B cell (primary cell): Measurements from ENCODE around the gene ARPIN. TPM values are rescaled to one million over a fixed set of nuclear protein-coding genes. Genes with fewer than 3 reads are reported as not detected.

Source experiments
- ATAC-seq: fragments of 200-7000 bp; cut with Tn5 transposase; one replicate; pipeline ENCODE4 v1.10.0; 2021; ENCODE audit warnings: low read depth, mild to moderate bottlenecking, moderate number of reproducible peaks, moderate library complexity
- CTCF ChIA-PET: fragments of 350-600 bp; sonication (Branson Sonifier 250); formaldehyde crosslinking; loops from one replicate; lab custom pipeline; 2021; ENCODE audit warnings: antibody characterized with exemption, inconsistent platforms; lab: Charles Lee
- POLR2A ChIA-PET: fragments of 350-600 bp; sonication (Branson Sonifier 250); formaldehyde crosslinking; loops from one replicate; lab custom pipeline; 2021; ENCODE audit warnings: antibody characterized with exemption; lab: Charles Lee
- DNase-seq: peaks from one replicate; pipeline ENCODE4 v3.0.0; 2013
- H2AFZ ChIP-seq: 2 replicates; pipeline ENCODE4 v1.6.1; 2012; ENCODE audit warnings: mild to moderate bottlenecking, low read depth, low read length; ENCODE audit not compliant: insufficient read depth, poor library complexity, severe bottlenecking
- H3K27ac ChIP-seq, 2 donors: 1 replicate in 1 of 2; 2 replicates in 1 of 2; pipeline ENCODE4 v1.5.1; 2012 to 2013; ENCODE audit warnings: low read length in 2 of 2, mild to moderate bottlenecking in 2 of 2, moderate library complexity in 1 of 2
- H3K27me3 ChIP-seq, 4 experiments: fragments of 200-600 bp in 1 of 4; sonication (generic) in 1 of 4; replicated peaks in 1 of 4; 1 replicate in 2 of 4; 2 replicates in 2 of 4; pipeline versions ENCODE4 v1.6.1 to v1.7.0; 2013 to 2016; ENCODE audit warnings: low read length in 3 of 4, mild to moderate bottlenecking in 2 of 4, mixed read lengths in 1 of 4, moderate library complexity in 1 of 4; ENCODE audit not compliant: insufficient read depth in 4 of 4, control insufficient read depth in 3 of 4; ENCODE audit errors: control extremely low read depth in 1 of 4
- H3K36me3 ChIP-seq, 2 experiments: replicated peaks in 1 of 2; 1 replicate in 1 of 2; 2 replicates in 1 of 2; pipeline versions ENCODE4 v1.6.1 to v1.7.1; 2013; ENCODE audit warnings: low read length in 1 of 2; ENCODE audit not compliant: insufficient read depth in 2 of 2, control insufficient read depth in 1 of 2; ENCODE audit errors: control extremely low read depth in 1 of 2, extremely low read depth in 1 of 2
- H3K4me1 ChIP-seq, 2 donors: fragments of 200-600 bp in 1 of 2; sonication (generic) in 1 of 2; 1 replicate in 1 of 2; 2 replicates in 1 of 2; pipeline versions ENCODE4 v1.5.1 to v1.6.1; 2013 to 2017; ENCODE audit warnings: low read length in 2 of 2; ENCODE audit not compliant: control insufficient read depth in 2 of 2, insufficient read depth in 2 of 2
- H3K4me2 ChIP-seq: replicated peaks from 2 replicates; pipeline ENCODE3; 2012; ENCODE audit warnings: mild to moderate bottlenecking, low read depth, low read length; ENCODE audit not compliant: poor library complexity, severe bottlenecking
- H3K4me3 ChIP-seq, 5 experiments: fragments of 200-600 bp in 1 of 5; sonication (generic) in 1 of 5; 1 replicate in 3 of 5; 2 replicates in 2 of 5; pipeline versions ENCODE4 v1.5.1 to v1.7.0; 2011 to 2016; ENCODE audit warnings: low read length in 4 of 5, mild to moderate bottlenecking in 4 of 5, low read depth in 2 of 5, control low read depth in 1 of 5, moderate library complexity in 1 of 5; ENCODE audit not compliant: insufficient read depth in 1 of 5; ENCODE audit errors: control extremely low read depth in 1 of 5, extremely low read depth in 1 of 5
- H3K79me2 ChIP-seq: fragments of 200-600 bp; sonication (generic); one replicate; pipeline ENCODE4 v1.6.0; 2016; ENCODE audit warnings: low read length; ENCODE audit not compliant: control insufficient read depth, insufficient read depth
- H3K9ac ChIP-seq: fragments of 200-600 bp; sonication (generic); 2 replicates; pipeline ENCODE4 v1.6.1; 2017; ENCODE audit warnings: mild to moderate bottlenecking, low read length, moderate library complexity
- H3K9me3 ChIP-seq, 3 donors: one replicate each; pipeline versions ENCODE4 v1.6.1 to v1.7.1; 2013; ENCODE audit warnings: low read length in 2 of 3; ENCODE audit not compliant: control insufficient read depth in 2 of 3, insufficient read depth in 1 of 3; ENCODE audit errors: control extremely low read depth in 1 of 3
- H4K20me1 ChIP-seq: 2 replicates; pipeline ENCODE4 v1.6.0; 2012; ENCODE audit warnings: mild to moderate bottlenecking, low read length; ENCODE audit not compliant: insufficient read depth, control insufficient read depth, poor library complexity, severe bottlenecking
- H3K27ac Mint-ChIP-seq: one replicate; pipeline ENCODE4 v1.8.0; 2021; ENCODE audit warnings: mixed read lengths
- H3K27me3 Mint-ChIP-seq: one replicate; pipeline ENCODE4 v1.8.0; 2021; ENCODE audit warnings: mixed read lengths
- H3K4me1 Mint-ChIP-seq: one replicate; pipeline ENCODE4 v1.8.0; 2021; ENCODE audit warnings: mixed read lengths
- H3K4me3 Mint-ChIP-seq: one replicate; pipeline ENCODE4 v1.8.0; 2021; ENCODE audit warnings: mixed read lengths
- H3K9me3 Mint-ChIP-seq: one replicate; pipeline ENCODE4 v1.8.0; 2022; ENCODE audit warnings: mixed read lengths; ENCODE audit not compliant: insufficient read depth
- EZH2 ChIP-seq: IDR thresholded peaks from 2 replicates; pipeline ENCODE4 v1.6.1; 2012; ENCODE audit warnings: borderline replicate concordance, low read depth, mild to moderate bottlenecking, moderate library complexity, low read length; ENCODE audit not compliant: insufficient read depth, poor library complexity, severe bottlenecking
- WGBS: methylation state at CpG from one replicate; pipeline ENCODE4 v1.1.5; 2013; ENCODE audit warnings: missing lambda C conversion rate; ENCODE audit not compliant: insufficient coverage; 5-methylcytosine and 5-hydroxymethylcytosine counted together
- intact Hi-C: fragments of 100-400 bp; cut with micrococcal nuclease; formaldehyde crosslinking; loops from one replicate; pipeline ENCODE4 v1.10.0; 2022
- polyA plus RNA-seq: library from polyadenylated mRNA; depleted of rRNA; stranded (reverse); fragments of >200 nt; gene quantifications from 2 replicates; pipeline ENCODE4 v1.2.3, GENCODE V29; 2012
- total RNA-seq, 2 donors: library from RNA; stranded (reverse); fragments of 120-200 nt in 1 of 2; gene quantifications; 1 replicate in 1 of 2; 2 replicates in 1 of 2; pipeline versions ENCODE4 v1.2.3 to v1.2.4, GENCODE V29; 2013 to 2022
- TF ChIP-seq, protein P1 (sequence below): fragments of 200-600 bp; IDR thresholded peaks from one replicate; pipeline ENCODE4 v1.8.0; 2022; ENCODE audit warnings: antibody characterized with exemption, mild to moderate bottlenecking

Gene ARPIN
- total and polyA plus RNA-seq, 2 donors (not counting 1 experiment from before 2014, with no cell fraction given), result 0.10 TPM

DNA sequence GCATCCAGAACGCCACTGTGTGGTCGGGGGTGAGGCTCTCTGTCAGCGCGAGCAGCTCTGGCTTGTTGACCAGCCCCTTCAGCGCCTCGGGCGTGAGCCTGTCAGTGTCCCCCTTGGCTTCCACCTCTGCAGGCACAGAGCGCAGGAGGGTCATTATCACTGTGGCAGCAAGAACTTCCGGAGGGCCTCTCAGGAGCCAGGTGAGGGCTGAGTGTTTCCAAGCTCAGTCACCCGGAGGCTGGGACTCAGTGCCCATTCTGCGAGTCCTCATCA, 9.0 kb downstream of the ARPIN start:
- Histone ChIP-seq H3K4me2 (no peak overlapping the region), H3K36me3 (no peaks in the 10 kb centered on the region), H4K20me1 (no peaks in the 10 kb centered on the region), H3K4me1 (no peaks in the 10 kb centered on the region), H3K9ac (no peak overlapping the region), H3K27me3 (no peaks in the 10 kb centered on the region), H2AFZ (no peak overlapping the region), H3K9me3 (no peaks in the 10 kb centered on the region), H3K79me2 (no peaks in the 10 kb centered on the region), H3K27ac (no peak overlapping the region), H3K4me3 (no peak overlapping the region)
- peaks cover 8% of the 10 kb centered on the region for H3K27me3 Mint-ChIP-seq
- H3K27ac Mint-ChIP-seq, result no peak overlapping the region
- H3K9me3 Mint-ChIP-seq, result no peaks in the 10 kb centered on the region
- CTCF ChIA-PET, result interaction anchor here (0.6 to 1.2 kb wide), 3 partner anchors 29 to 548 kb away, joined by 3 to 4 read pairs (median 3); no protein-coding TSS in a partner anchor
- peaks cover 5% of the 10 kb centered on the region for H3K4me1 Mint-ChIP-seq
- intact Hi-C loops, result no loop called here
- ATAC-seq, result no peak
- POLR2A ChIA-PET, result no interaction called here
- DNase-seq, result no peak
- H3K4me3 Mint-ChIP-seq, result no peak overlapping the region
- TF ChIP-seq, protein P1, sequence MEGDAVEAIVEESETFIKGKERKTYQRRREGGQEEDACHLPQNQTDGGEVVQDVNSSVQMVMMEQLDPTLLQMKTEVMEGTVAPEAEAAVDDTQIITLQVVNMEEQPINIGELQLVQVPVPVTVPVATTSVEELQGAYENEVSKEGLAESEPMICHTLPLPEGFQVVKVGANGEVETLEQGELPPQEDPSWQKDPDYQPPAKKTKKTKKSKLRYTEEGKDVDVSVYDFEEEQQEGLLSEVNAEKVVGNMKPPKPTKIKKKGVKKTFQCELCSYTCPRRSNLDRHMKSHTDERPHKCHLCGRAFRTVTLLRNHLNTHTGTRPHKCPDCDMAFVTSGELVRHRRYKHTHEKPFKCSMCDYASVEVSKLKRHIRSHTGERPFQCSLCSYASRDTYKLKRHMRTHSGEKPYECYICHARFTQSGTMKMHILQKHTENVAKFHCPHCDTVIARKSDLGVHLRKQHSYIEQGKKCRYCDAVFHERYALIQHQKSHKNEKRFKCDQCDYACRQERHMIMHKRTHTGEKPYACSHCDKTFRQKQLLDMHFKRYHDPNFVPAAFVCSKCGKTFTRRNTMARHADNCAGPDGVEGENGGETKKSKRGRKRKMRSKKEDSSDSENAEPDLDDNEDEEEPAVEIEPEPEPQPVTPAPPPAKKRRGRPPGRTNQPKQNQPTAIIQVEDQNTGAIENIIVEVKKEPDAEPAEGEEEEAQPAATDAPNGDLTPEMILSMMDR, result no peak
- no peak for TF ChIP-seq EZH2
- 98% methylated on average over 11 of the region's 11 CpGs for WGBS

DNA sequence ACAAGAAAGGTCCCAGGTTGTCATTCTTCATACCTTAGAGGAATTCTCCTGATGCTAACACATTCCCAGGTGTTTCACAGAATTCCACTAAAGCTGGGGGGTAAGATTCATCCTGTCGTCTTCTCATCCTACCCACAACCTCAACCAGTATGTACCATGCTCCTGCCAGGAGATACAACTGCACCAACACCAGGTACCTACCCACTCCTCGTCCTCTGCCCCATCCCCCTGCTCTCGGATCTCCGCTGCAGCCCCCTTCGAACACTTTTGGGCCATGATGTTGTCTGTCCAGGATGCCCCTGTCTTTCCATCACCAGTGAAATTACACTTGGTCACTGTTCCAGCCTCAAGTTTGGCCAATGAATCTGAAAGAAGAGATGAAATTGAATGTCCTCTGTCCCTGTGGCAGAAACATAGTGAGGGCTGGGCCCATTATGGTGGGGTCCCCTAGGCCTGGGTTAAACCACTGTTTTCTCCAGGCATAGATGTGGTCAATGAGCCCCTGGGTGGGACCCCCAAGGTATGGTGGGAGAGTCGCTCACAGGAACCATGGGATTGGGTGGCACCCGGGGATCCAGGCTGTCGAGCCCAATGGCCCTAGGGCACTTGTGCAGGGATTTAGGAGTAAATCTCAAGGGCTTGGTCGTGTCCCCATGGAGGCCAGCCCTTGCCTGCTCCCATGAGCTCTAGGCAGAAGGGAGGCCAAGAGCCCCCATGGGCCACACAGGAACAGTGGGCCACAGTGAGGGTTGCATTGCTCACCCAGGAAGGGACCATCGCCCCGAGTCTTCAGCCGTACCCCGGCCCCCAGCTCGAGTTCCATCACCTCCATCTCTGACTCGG, 9.5 kb downstream of the ARPIN start:
- intact Hi-C loops, result no loop called here
- Mint-ChIP-seq H3K4me1 (peaks cover 5% of the 10 kb centered on the region), H3K4me3 (no peak overlapping the region), H3K9me3 (no peaks in the 10 kb centered on the region), H3K27ac (no peak overlapping the region), H3K27me3 (peaks cover 8% of the 10 kb centered on the region)
- no peak overlapping the region for H3K4me3 ChIP-seq
- no peak for TF ChIP-seq EZH2
- TF ChIP-seq, protein P1, result no peak
- no peak for ATAC-seq
- H4K20me1 ChIP-seq, result no peaks in the 10 kb centered on the region
- H3K27me3 ChIP-seq, result no peaks in the 10 kb centered on the region
- no peaks in the 10 kb centered on the region for H3K36me3 ChIP-seq
- no peaks in the 10 kb centered on the region for H3K79me2 ChIP-seq
- H3K9me3 ChIP-seq, result no peaks in the 10 kb centered on the region
- POLR2A ChIA-PET, result no interaction called here
- H2AFZ ChIP-seq, result no peak overlapping the region
- no peak for DNase-seq
- no peak overlapping the region for H3K4me2 ChIP-seq
- H3K4me1 ChIP-seq, result no peaks in the 10 kb centered on the region
- 95% methylated on average over 15 of the region's 15 CpGs for WGBS
- H3K9ac ChIP-seq, result no peak overlapping the region
- CTCF ChIA-PET, result interaction anchor here (1.0 to 1.2 kb wide), 2 partner anchors 28 to 142 kb away, joined by 3 read pairs; no protein-coding TSS in a partner anchor
- no peak overlapping the region for H3K27ac ChIP-seq
